Gastrocnemius medialis (tissue), 4 donors: ENCODE data around the gene UBE2E1.

Source experiments
- CTCF ChIP-seq, 5 experiments: fragments of 450-650 bp in 3 of 5; fragments of 200-600 bp in 2 of 5; sonication (generic) in 2 of 5; IDR thresholded peaks in 4 of 5; conservative IDR thresholded peaks in 1 of 5; 1 replicate in 4 of 5; 2 replicates in 1 of 5; pipeline ENCODE4 v1.5.1; 2016 to 2019; ENCODE audit warnings: antibody characterized with exemption in 5 of 5, mild to moderate bottlenecking in 3 of 5, moderate library complexity in 3 of 5
- POLR2A ChIP-seq, 2 donors: fragments of 450-650 bp; IDR thresholded peaks; one replicate each; pipeline ENCODE4 v1.6.1; 2017; ENCODE audit warnings: antibody characterized with exemption in 2 of 2, mild to moderate bottlenecking in 2 of 2, moderate library complexity in 2 of 2

- no peak for TF ChIP-seq CTCF (IDR thresholded peaks at IDR 0.05 in 4 of 5, conservative IDR thresholded peaks at IDR 0.05 in 1 of 5)
- no peak for TF ChIP-seq POLR2A (IDR thresholded peaks at IDR 0.05)
Measured at GRCh38 chr3:23889386-23889785, 83.6 kb downstream of the UBE2E1 start.
